ENCODE results near the gene CUX1.

Gene CUX1

DNA sequence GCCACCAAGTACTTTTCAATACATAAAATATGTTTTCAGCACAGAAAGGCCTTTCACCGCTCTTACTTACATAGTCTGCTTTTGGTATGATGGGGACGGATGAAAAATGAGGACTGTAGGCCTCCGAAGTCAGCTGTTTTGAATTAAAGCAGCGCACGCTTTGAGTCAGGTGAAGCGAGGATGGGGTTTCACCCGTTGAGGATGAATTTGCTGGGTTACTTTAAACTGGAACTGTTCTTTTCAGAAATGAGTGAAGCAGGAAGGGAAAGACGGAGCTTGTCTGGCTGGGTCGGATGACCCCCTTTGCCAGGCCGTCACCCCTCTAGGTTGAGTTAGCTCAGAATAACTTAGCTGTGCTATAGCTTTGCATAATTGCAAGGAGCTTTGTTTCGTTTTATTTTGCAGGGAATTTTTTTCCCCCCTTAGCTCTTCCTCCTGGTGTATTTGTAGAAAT lies 40.0 kb downstream of the CUX1 start:
- DNase-seq (ENCODE audit: low read depth) = no peak
- H3K4me3 ChIP-seq (ENCODE audit: low read length) = no peak overlapping the region
- TF ChIP-seq CTCF (IDR thresholded peaks at IDR 0.05; ENCODE audit: insufficient read depth, low read depth, low read length, missing control alignments) = no peak

DNA sequence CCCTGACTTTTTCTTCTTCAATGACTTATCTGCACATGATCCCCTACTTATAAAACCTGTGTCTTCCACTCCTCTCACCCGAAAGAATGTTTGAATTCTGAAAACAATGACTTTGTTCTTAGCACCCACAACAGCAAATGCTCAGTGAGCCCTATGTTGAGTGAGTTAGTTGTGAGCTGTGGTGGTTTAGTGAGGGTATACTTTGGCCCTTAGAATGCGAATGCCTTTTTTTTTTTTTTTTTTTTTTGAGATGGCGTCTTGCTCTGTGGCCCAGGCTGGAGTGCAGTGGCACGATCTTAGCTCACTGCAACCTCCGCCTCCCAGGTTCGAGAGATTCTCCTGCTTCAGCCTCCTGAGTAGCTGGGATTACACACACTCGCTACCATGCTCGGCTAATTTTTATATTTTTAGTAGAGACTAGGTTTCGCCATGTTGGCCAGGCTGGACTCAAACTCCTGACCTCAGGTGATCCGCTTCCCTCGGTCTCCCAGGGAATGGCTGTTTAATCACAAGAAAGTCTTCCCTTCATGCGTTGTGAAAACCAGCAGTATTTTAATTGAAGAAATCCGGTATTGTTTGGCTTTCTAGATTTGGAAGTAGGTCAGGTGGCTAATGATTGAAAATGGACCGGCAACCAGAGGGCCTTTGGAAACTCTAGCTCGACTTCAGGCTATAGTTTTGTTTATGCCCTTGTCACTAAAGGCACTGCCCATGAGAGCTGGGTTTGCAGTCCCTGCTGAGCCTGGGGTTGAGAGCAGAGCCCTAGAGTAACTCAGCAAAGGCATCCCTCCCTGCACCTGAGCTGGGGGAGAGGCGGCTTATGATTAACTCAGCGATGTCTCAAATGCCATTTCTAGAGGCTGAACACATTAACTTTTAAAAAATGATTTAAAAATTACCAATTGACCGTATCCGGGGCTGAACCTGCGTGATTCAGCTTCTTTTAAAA lies 41.3 kb downstream of the CUX1 start:
- TF ChIP-seq CTCF (IDR thresholded peaks at IDR 0.05; ENCODE audit: insufficient read depth, low read depth, low read length, missing control alignments) = no peak
- no peak for DNase-seq (ENCODE audit: low read depth)
- no peak overlapping the region for H3K4me3 ChIP-seq (ENCODE audit: low read length)

- H3K4me3 ChIP-seq (ENCODE audit: low read length) = no peak overlapping the region
- no peak for DNase-seq (ENCODE audit: low read depth)
- no peak for TF ChIP-seq CTCF (IDR thresholded peaks at IDR 0.05; ENCODE audit: insufficient read depth, low read depth, low read length, missing control alignments)
Observed at GRCh38 chr7:101859411-101860106, 42.1 kb downstream of the CUX1 start.

DNA sequence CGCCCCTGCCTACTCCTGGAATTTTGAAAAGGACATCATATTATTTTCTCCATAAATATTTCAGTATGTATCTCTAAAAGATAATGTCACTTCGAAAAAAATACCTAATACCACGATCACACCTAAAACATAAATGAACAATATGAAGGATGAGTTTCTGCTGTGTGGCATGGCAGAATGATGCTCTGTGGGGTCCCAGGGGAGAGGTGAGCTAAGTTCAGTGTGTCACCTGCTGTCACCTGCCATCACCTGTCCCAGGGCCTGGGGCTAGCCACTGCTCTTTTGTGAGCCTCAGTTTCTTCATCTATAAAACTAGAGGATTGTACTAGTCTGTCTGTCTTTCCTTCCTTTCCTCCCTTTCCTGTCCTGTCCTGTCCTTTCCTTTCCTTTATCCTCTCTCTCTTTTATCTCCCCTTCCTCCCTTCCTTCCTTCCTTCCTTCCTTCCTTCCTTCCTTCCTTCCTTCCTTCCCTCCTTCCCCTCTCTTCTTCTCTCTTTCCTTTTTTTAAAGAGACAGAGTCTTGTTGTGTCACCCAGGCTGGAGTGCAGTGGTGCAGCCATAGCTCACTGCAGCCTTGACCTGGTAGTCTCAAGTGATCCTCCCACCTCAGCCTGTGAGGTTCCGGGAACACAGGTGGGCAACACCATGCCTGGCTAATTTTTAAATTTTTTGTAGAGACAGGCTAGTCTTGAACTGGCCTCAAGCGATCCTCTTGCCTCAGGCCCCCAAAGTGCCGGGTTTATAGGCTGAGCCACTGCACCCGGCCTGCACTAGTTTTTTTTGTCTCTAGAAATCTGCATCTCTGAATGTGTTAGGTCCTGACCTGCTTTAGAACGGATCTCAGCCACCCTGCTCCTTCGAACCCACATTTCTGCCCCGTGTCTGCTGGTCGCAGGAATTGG lies 43.1 kb downstream of the CUX1 start:
- no peak overlapping the region for H3K4me3 ChIP-seq (ENCODE audit: low read length)
- no peak for DNase-seq (ENCODE audit: low read depth)
- TF ChIP-seq CTCF (IDR thresholded peaks at IDR 0.05; ENCODE audit: insufficient read depth, low read depth, low read length, missing control alignments) = no peak

GRCh38 chr7:101861218-101861775 lies 43.9 kb downstream of the CUX1 start:
- no peak for DNase-seq (ENCODE audit: low read depth)

More at GRCh38 chr7:101861218-101861775, 43.9 kb downstream of the CUX1 start:
- no peak overlapping the region for H3K4me3 ChIP-seq (ENCODE audit: low read length)
- TF ChIP-seq CTCF (IDR thresholded peaks at IDR 0.05; ENCODE audit: insufficient read depth, low read depth, low read length, missing control alignments) = no peak

All from epithelial cell of esophagus (primary cell).